ENCODE results near the gene HOXA5. TPM values are rescaled to one million over a fixed set of nuclear protein-coding genes. Genes with fewer than 3 reads are reported as not detected.

The HOXA5 gene
- total RNA-seq, 4 donors from 2014 or later, result 3.6 to 8.2 (median 6.8) TPM

DNA sequence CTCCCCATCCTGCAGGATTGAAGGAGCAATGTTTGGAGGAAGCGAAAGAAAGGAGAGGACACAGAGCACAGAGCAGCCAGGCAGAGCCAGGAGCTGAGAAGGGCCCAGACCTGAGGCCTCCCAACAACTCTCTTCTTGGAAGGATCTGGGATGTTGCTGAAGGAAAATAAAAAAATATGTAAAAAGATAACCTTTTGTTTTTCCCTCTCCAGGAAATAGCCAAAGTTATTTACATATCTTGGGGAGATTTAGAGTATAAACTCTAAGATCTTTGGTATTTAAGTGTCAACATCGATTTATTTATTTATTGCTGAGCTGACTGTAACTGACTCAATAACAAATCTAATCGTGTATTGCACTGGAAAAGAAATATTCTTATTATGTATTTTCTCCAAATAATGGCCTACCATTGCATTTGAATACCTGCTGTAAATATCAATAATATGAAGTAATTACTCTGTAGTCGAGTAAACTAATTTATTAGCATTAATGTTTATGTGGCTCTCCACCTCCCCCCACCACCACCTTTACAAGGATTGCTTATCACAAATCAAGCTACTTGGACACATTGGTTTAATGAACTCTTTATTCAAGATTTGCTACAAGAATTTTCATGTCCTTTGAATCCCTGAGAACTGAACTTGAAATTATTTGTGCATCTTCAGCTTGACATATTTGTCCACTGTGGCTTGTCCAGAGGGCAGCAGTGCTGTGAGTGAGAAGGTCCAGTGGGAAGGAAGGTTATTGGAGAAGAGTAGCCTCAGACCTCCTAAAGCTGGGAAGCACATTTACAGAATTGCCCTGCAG, 43.4 kb upstream of the HOXA5 start:
- H3K4me1 ChIP-seq, result peaks cover 34 to 61% (median 48%) of the 10 kb centered on the region in 3 donors
- TF ChIP-seq, protein P1, sequence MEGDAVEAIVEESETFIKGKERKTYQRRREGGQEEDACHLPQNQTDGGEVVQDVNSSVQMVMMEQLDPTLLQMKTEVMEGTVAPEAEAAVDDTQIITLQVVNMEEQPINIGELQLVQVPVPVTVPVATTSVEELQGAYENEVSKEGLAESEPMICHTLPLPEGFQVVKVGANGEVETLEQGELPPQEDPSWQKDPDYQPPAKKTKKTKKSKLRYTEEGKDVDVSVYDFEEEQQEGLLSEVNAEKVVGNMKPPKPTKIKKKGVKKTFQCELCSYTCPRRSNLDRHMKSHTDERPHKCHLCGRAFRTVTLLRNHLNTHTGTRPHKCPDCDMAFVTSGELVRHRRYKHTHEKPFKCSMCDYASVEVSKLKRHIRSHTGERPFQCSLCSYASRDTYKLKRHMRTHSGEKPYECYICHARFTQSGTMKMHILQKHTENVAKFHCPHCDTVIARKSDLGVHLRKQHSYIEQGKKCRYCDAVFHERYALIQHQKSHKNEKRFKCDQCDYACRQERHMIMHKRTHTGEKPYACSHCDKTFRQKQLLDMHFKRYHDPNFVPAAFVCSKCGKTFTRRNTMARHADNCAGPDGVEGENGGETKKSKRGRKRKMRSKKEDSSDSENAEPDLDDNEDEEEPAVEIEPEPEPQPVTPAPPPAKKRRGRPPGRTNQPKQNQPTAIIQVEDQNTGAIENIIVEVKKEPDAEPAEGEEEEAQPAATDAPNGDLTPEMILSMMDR (IDR thresholded peaks at IDR 0.05), result no peak
- no peak for TF ChIP-seq POLR2A (IDR thresholded peaks at IDR 0.05)
- H3K9me3 ChIP-seq, result no peaks in the 10 kb centered on the region
- H3K36me3 ChIP-seq, result no peaks in the 10 kb centered on the region
- 34 to 40% methylated on average over 4 of the region's 4 CpGs for WGBS, 2 donors
- no peak overlapping the region for H3K4me3 ChIP-seq
- no peak for DNase-seq
- peaks cover 55 to 100% (median 93%) of the 10 kb centered on the region in 4 donors for H3K27me3 ChIP-seq
- intact Hi-C loops (cut with DNase I), result no loop called here
- no peak overlapping the region for H3K27ac ChIP-seq

DNA sequence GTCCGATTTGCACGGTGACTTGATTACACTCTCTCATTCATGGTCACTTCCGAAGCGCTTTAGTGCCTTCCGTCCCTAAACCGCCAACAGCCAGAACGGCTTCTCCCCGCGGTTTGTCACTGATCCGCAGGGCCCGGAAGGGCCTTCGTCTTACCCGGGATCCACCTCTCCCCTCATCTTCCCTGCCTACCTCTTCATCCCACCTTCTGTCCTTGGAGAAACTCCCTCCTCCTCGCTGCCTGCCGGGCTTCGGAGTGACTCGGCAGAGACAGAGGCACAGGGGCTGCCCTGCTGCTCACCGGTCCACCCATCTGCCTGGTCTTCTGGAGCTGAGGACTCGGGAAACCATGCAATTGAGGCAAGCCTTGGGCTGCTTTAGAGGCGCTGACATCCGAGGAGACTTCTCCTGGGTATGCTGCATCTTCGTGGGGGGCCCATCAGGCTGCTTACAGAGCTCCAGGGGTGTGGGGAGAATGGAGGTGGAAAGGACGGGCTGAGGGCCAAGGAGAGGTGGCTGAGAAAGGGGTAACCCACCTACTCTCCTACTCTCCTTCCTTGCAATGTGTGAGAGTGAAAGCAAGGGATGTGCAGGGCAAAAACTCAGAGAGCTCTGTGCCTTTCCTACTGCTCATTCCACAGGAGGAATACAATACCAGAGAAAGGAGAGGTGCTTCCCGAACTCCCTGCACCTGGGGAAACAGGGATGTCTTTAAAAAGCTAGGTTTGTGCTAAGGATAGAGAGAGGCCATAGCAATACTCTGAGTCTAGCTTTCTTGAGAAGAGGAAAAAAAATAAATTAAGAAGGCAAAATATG, 42.6 kb upstream of the HOXA5 start:
- Histone ChIP-seq H3K36me3 (no peaks in the 10 kb centered on the region), H3K4me3 (no peak overlapping the region), H3K9me3 (no peaks in the 10 kb centered on the region), H3K27me3 (peaks cover 57 to 100% (median 89%) of the 10 kb centered on the region in 4 donors), H3K27ac (no peak overlapping the region), H3K4me1 (peaks cover 31 to 60% (median 47%) of the 10 kb centered on the region in 3 donors)
- 13 to 15% methylated on average over 15 to 17 of the region's 24 CpGs for WGBS, 2 donors
- DNase-seq, result no peak
- intact Hi-C loops (cut with DNase I), result no loop called here
- TF ChIP-seq POLR2A (IDR thresholded peaks at IDR 0.05), result no peak
- TF ChIP-seq, protein P1 (IDR thresholded peaks at IDR 0.05), result no peak

DNA sequence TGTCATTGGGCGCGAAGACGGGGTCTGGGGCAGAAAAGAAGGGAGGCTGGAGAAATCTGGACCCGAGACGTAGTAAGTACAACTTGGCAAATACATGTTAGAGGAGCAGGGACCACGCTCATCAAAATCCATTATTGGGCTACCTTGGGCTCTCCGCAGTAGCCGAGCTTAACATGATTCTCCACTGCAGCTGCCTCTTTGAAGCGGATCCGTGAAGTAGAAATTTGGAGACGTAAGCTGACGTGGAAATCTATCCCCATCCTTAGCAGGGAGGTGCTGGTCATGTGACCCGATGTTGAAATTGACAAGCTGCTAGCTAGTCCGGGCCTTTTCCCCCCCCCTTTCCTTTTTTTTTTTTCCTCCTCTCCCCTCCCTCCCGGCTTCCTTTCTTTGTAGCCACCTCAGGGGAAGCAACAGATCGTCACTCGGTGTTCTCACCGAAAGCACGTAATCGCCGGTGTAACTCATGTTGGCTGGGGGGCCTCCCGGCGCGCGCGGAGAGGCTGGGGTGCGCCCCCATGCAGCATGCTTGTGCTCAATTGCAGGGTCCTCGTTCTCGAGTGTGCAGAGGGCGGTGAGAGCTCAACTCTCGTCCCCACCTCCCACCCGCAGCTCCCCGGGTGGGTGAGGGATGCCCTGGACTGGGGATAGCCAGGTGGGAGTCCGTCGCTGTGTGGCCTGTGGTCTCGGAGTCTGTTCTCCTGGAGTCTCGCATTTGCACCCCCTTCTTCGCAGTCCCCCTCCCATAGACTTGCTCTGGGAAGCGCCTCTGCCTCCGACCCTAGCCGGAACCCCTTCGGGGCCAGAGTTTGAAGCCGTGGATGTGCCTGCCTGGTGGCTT, 41.8 kb upstream of the HOXA5 start, which contains the start of gene HOXA11:
TSS of gene HOXA11 (minus strand) at position 220 of the 841 bp plus-strand sequence. CDS start at position 132, 88 bp downstream.
- DNase-seq, result no peak
- intact Hi-C loops (cut with DNase I), result no loop called here
- Histone ChIP-seq H3K4me1 (peaks cover 31 to 60% (median 47%) of the 10 kb centered on the region in 3 donors), H3K27me3 (peaks cover 55 to 100% (median 87%) of the 10 kb centered on the region in 4 donors), H3K4me3 (peak within 1 kb of the TSS; percentile 20 to 66 (median 33)), H3K36me3 (no peaks in the 10 kb centered on the region), H3K27ac (no peak within 1 kb of the TSS), H3K9me3 (no peaks in the 10 kb centered on the region)
- no peak for TF ChIP-seq POLR2A (IDR thresholded peaks at IDR 0.05)
- TF ChIP-seq, protein P1 (IDR thresholded peaks at IDR 0.05), result no peak
- WGBS, 2 donors, result 10 to 17% methylated on average over 22 to 26 of the region's 43 CpGs

DNA sequence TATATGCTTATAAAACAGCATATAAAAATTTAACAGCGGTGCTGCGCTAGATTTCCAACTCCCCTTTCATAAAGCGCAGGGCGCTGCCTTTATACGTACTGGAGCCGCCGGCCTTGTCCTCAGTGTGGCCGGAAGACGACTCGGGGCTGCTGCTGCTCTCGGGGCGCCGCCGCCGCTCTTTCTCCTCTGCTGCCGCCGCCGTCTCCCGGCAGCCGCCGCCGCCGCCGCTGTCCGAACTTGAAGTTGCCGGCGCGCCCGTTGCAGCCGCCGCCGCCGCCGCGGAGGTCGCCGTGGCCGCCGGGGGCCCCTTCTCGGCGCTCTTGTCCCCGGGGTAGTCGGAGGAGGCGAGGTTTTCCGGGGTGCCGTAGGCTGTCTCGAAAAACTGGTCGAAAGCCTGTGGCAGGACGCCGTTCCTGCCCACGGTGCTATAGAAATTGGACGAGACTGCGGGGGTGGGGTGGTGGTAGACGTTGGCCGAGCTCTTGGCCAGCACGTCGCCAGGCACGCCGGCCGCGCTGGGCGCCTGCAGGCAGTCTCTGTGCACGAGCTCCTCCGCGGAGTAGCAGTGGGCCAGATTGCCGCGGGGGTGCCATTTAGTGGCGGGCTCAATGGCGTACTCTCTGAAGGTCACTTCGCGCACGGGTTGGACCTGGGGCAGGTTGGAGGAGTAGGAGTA, 41.0 kb upstream of the HOXA5 start:
- no peak for TF ChIP-seq POLR2A (IDR thresholded peaks at IDR 0.05)
- TF ChIP-seq, protein P1 (IDR thresholded peaks at IDR 0.05), result no peak
- H3K27ac ChIP-seq, result no peak overlapping the region

More for the DNA sequence above, 41.0 kb upstream of the HOXA5 start:
- H3K4me1 ChIP-seq, result peaks cover 36 to 68% (median 51%) of the 10 kb centered on the region in 3 donors
- 7 to 11% methylated on average over 9 to 19 of the region's 72 CpGs for WGBS, 2 donors
- H3K27me3 ChIP-seq, result peaks cover 51 to 100% (median 88%) of the 10 kb centered on the region in 4 donors
- intact Hi-C loops (cut with DNase I), result no loop called here
- no peaks in the 10 kb centered on the region for H3K36me3 ChIP-seq
- H3K4me3 ChIP-seq, result peak overlapping the region; percentile 20 to 66 (median 33)
- no peak for DNase-seq
- no peaks in the 10 kb centered on the region for H3K9me3 ChIP-seq
